Karpas-422 (cell line): ENCODE data around the gene RPS10. TPM values are rescaled to one million over a fixed set of nuclear protein-coding genes. Genes with fewer than 3 reads are reported as not detected.

Experiments used
- DNase-seq: peaks from one replicate; pipeline ENCODE4 v3.0.0-alpha.2; 2015
- H2AFZ ChIP-seq: fragments of 200-600 bp; sonication (generic); 2 replicates; pipeline ENCODE4 v1.6.1; 2014; ENCODE audit warnings: antibody characterized with exemption, low read length, mixed read lengths
- H3K27ac ChIP-seq: fragments of 200-600 bp; sonication (generic); 2 replicates; pipeline ENCODE4 v1.5.1; 2014; ENCODE audit warnings: mild to moderate bottlenecking, low read length, moderate library complexity
- H3K27me3 ChIP-seq: fragments of 200-600 bp; sonication (generic); 2 replicates; pipeline ENCODE4 v1.6.1; 2014; ENCODE audit warnings: low read length, mixed read lengths
- H3K36me3 ChIP-seq: fragments of 200-600 bp; sonication (generic); 2 replicates; pipeline ENCODE4 v1.6.1; 2014; ENCODE audit warnings: low read length, mixed read lengths; ENCODE audit not compliant: insufficient read depth
- H3K4me1 ChIP-seq: fragments of 200-600 bp; sonication (generic); 2 replicates; pipeline ENCODE4 v1.6.1; 2014; ENCODE audit warnings: mild to moderate bottlenecking, low read length, mixed read lengths
- H3K4me2 ChIP-seq: fragments of 200-600 bp; sonication (generic); 2 replicates; pipeline ENCODE4 v1.6.1; 2014; ENCODE audit warnings: low read length, low read depth, mild to moderate bottlenecking; ENCODE audit not compliant: poor library complexity, severe bottlenecking
- H3K4me3 ChIP-seq: fragments of 200-600 bp; sonication (generic); 2 replicates; pipeline ENCODE4 v1.5.1; 2014; ENCODE audit warnings: mild to moderate bottlenecking, antibody characterized with exemption, low read length, mixed read lengths
- H3K79me2 ChIP-seq: fragments of 200-600 bp; sonication (generic); 2 replicates; pipeline ENCODE4 v1.6.1; 2014; ENCODE audit warnings: mild to moderate bottlenecking, low read length, mixed read lengths
- H3K9ac ChIP-seq: fragments of 200-600 bp; sonication (generic); 2 replicates; pipeline ENCODE4 v1.6.0; 2014; ENCODE audit warnings: low read length
- H3K9me2 ChIP-seq: fragments of 200-600 bp; sonication (generic), shearing (Covaris generic); replicated peaks from 2 replicates; pipeline ENCODE4 v1.6.0; 2014; ENCODE audit warnings: mild to moderate bottlenecking, low read length, moderate library complexity; ENCODE audit not compliant: insufficient read depth
- H3K9me3 ChIP-seq: fragments of 300-700, 200-600 bp; sonication (generic); 2 replicates; pipeline ENCODE4 v1.6.1; 2014; ENCODE audit warnings: low read length, mixed read lengths
- H4K20me1 ChIP-seq: fragments of 200-600 bp; sonication (generic); 2 replicates; pipeline ENCODE4 v1.6.1; 2014; ENCODE audit warnings: mild to moderate bottlenecking, antibody characterized with exemption, low read length, low read depth; ENCODE audit not compliant: insufficient read depth
- total RNA-seq: library from RNA; depleted of rRNA; stranded (reverse); fragments of >200 nt; shearing (Covaris generic); gene quantifications from 2 replicates; pipeline ENCODE4 v1.2.3, GENCODE V29; 2014; ENCODE audit warnings: low replicate concordance

Gene RPS10
- total RNA-seq, 1 experiment from 2014 or later: 2,938 TPM

- DNase-seq: no peak
- peak overlapping the region; percentile 100 for H3K4me2 ChIP-seq
- peaks cover 38% of the 10 kb centered on the region for H3K79me2 ChIP-seq
- no peaks in the 10 kb centered on the region for H3K27me3 ChIP-seq
- H3K9ac ChIP-seq: no peak overlapping the region; the same call in 1 of the 2 replicates
- H3K36me3 ChIP-seq: no peaks in the 10 kb centered on the region; the same call in 1 of the 2 replicates
- H3K9me2 ChIP-seq: no peaks in the 10 kb centered on the region
- no peaks in the 10 kb centered on the region for H4K20me1 ChIP-seq
- H3K4me3 ChIP-seq: peak overlapping the region; percentile 2; the same call in 1 of the 2 replicates
- H3K4me1 ChIP-seq: peaks cover 22% of the 10 kb centered on the region
- H2AFZ ChIP-seq: no peak overlapping the region
- peaks cover 3% of the 10 kb centered on the region for H3K9me3 ChIP-seq
- H3K27ac ChIP-seq: peak overlapping the region; percentile 90
Measured at GRCh38 chr6:34393966-34394305, 31.9 kb downstream of the RPS10 start.

GRCh38 chr6:34393191-34393965 is 32.5 kb downstream of the RPS10 start:
- DNase-seq: peak; percentile 92
- Histone ChIP-seq H2AFZ (peak overlapping the region; percentile 83), H3K9me2 (no peaks in the 10 kb centered on the region), H3K79me2 (peaks cover 44% of the 10 kb centered on the region), H3K9me3 (peaks cover 3% of the 10 kb centered on the region), H3K36me3 (no peaks in the 10 kb centered on the region; the same call in 1 of the 2 replicates), H3K4me3 (peak overlapping the region; percentile 73), H4K20me1 (no peaks in the 10 kb centered on the region), H3K27ac (peak overlapping the region; percentile 90), H3K4me2 (peak overlapping the region; percentile 100), H3K27me3 (no peaks in the 10 kb centered on the region), H3K4me1 (peaks cover 26% of the 10 kb centered on the region), H3K9ac (peak overlapping the region; percentile 98)

GRCh38 chr6:34392497-34393190 is 33.2 kb downstream of the RPS10 start, which contains the start of gene NUDT3:
NUDT3 (minus strand) TSS chr6:34392669; CDS start chr6:34392362, 307 bp downstream.
- H3K4me1 ChIP-seq: peaks cover 31% of the 10 kb centered on the region
- H3K4me3 ChIP-seq: peak within 1 kb of the TSS; percentile 73
- no peaks in the 10 kb centered on the region; the same call in 1 of the 2 replicates for H3K36me3 ChIP-seq
- peak within 1 kb of the TSS; percentile 83 for H2AFZ ChIP-seq
- peak within 1 kb of the TSS; percentile 100 for H3K4me2 ChIP-seq
- H3K9me3 ChIP-seq: peaks cover 3% of the 10 kb centered on the region
- no peaks in the 10 kb centered on the region for H3K9me2 ChIP-seq
- peak; percentile 98 for DNase-seq
- no peaks in the 10 kb centered on the region for H4K20me1 ChIP-seq
- H3K79me2 ChIP-seq: peaks cover 51% of the 10 kb centered on the region
- H3K9ac ChIP-seq: peak within 1 kb of the TSS; percentile 98
- peak within 1 kb of the TSS; percentile 90 for H3K27ac ChIP-seq
- H3K27me3 ChIP-seq: no peaks in the 10 kb centered on the region

DNA sequence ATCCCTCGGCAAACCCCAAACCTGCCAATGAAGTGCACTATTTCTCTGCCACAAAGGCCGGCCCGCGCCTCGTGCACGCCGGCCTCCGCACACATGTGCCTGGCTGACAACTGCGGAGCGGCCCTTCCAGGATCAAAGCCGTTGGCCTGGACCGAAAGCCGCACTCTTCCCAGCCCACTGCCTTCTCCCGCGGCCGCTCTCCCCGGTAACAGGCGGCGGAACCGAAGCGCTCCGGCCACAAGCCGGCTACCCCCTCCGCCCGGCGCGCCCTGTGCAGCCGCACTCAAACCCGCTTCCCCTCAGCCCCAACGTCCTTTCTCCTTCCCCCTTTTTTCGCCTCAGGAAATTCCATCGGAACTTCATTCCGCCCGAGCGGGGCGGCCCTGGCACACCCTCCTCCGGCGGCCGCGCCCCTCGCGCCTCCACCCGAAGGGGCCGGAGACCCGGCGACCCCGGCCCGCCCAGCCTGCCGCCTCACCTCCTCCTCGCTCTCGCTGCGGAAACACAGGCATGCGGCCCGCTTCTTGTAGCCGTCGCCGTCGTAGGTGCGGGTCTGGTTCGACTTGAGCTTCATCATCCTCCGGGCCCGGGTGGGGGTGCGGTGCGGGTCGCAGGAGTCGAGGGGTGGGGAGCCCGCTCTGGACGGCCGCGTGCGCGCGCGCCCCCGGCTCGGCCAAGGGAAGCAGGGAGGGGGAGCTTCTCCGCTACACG is 33.9 kb downstream of the RPS10 start:
- H3K27ac ChIP-seq: peak overlapping the region; percentile 89
- H3K27me3 ChIP-seq: no peaks in the 10 kb centered on the region
- H3K4me3 ChIP-seq: peak overlapping the region; percentile 73
- H3K79me2 ChIP-seq: peaks cover 58% of the 10 kb centered on the region
- no peaks in the 10 kb centered on the region; the same call in 1 of the 2 replicates for H3K36me3 ChIP-seq
- peak overlapping the region; percentile 94 for H3K4me2 ChIP-seq
- peak overlapping the region; percentile 98 for H3K9ac ChIP-seq
- H3K9me2 ChIP-seq: no peaks in the 10 kb centered on the region
- H4K20me1 ChIP-seq: no peaks in the 10 kb centered on the region
- no peak overlapping the region for H2AFZ ChIP-seq
- H3K9me3 ChIP-seq: peaks cover 3% of the 10 kb centered on the region
- DNase-seq: no peak
- peaks cover 34% of the 10 kb centered on the region for H3K4me1 ChIP-seq

DNA sequence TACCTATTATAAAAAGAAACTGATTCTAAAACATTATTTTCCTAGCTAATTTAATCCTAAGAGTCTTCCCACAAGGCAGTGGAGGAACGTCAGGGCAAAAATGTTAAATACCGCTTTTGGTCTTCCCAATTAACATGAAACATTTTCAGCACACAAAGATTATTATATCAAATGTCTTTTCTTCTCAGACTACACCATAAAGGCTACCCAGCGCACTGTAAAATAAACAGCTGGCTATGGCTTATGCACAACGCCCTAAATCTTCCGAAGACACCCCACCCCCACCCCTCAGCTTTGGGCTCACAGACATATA is 34.4 kb downstream of the RPS10 start:
- no peaks in the 10 kb centered on the region for H3K9me2 ChIP-seq
- DNase-seq: peak; percentile 94
- H3K4me1 ChIP-seq: peaks cover 39% of the 10 kb centered on the region
- peaks cover 63% of the 10 kb centered on the region for H3K79me2 ChIP-seq
- H3K36me3 ChIP-seq: no peaks in the 10 kb centered on the region; the same call in 1 of the 2 replicates
- H3K9ac ChIP-seq: peak overlapping the region; percentile 98
- peak overlapping the region; percentile 89 for H3K27ac ChIP-seq
- H4K20me1 ChIP-seq: peaks cover 2% of the 10 kb centered on the region
- H3K27me3 ChIP-seq: no peaks in the 10 kb centered on the region
- H3K9me3 ChIP-seq: peaks cover 1% of the 10 kb centered on the region
- peak overlapping the region; percentile 94 for H3K4me2 ChIP-seq
- no peak overlapping the region for H2AFZ ChIP-seq
- peak overlapping the region; percentile 73 for H3K4me3 ChIP-seq

DNA sequence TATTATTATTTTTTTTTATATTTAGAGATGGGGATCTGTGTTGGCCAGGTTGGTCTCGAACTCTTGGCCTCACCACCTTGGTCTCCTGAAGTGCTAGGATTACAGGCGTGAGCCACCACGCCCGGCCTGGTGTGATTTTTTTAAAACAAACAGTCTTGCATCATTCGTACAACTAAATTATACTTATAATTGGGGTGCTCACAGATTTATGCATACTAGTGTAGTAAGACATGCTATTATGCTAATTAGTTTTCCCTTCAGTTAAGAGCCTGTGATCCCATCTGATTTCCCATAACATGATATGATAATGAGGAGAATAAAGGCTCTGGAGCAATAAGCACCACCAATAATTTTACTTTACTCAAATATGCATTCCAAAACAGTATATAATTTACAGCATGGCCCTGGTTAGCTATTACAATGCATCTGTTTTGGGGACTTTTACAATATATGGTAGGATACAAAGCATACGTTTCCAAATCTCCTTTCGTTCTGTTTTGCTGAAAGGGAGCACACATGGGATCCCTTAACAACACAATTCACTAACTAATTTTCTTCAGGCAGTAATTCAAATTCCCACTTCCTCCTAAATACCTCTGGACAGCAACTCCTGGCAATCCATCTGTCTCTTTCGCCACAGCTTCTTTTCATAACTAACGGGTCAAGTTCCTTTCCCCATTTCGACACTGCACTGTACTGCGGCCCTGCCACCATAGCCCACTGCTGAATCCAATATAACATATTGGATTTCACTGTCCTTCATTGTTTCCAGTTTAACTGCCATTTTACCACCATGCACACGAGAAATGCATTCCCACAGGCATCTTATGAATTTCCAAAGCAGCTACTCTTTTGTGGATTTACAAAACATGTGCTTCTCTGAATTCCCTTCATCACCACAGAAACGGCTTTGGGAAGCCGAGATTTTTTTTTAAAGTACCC is 35.1 kb downstream of the RPS10 start:
- Histone ChIP-seq H3K79me2 (peaks cover 70% of the 10 kb centered on the region), H3K4me2 (peak overlapping the region; percentile 94), H3K4me1 (peaks cover 45% of the 10 kb centered on the region), H3K4me3 (peak overlapping the region; percentile 73), H3K36me3 (peaks cover 3% of the 10 kb centered on the region; the same call in 1 of the 2 replicates), H2AFZ (no peak overlapping the region), H3K9ac (peak overlapping the region; percentile 98), H3K9me2 (no peaks in the 10 kb centered on the region), H3K9me3 (no peaks in the 10 kb centered on the region), H3K27me3 (no peaks in the 10 kb centered on the region), H4K20me1 (peaks cover 8% of the 10 kb centered on the region), H3K27ac (peak overlapping the region; percentile 89)
- peak; percentile 75 for DNase-seq

GRCh38 chr6:34389034-34389433 is 36.8 kb downstream of the RPS10 start:
- no peak for DNase-seq
- H2AFZ ChIP-seq: no peak overlapping the region
- H3K79me2 ChIP-seq: peaks cover 87% of the 10 kb centered on the region
- peaks cover 4% of the 10 kb centered on the region; the same call in 1 of the 2 replicates for H3K36me3 ChIP-seq
- no peaks in the 10 kb centered on the region for H3K9me3 ChIP-seq
- H3K27me3 ChIP-seq: no peaks in the 10 kb centered on the region
- no peak overlapping the region for H3K27ac ChIP-seq
- no peak overlapping the region for H3K9ac ChIP-seq
- H3K4me2 ChIP-seq: no peak overlapping the region
- no peaks in the 10 kb centered on the region for H3K9me2 ChIP-seq
- H3K4me3 ChIP-seq: no peak overlapping the region
- peaks cover 44% of the 10 kb centered on the region for H3K4me1 ChIP-seq
- peaks cover 13% of the 10 kb centered on the region for H4K20me1 ChIP-seq
